Chondrocyte (in vitro differentiated cells): Measurements from ENCODE around the gene NRIP2. TPM values are rescaled to one million over a fixed set of nuclear protein-coding genes. Genes with fewer than 3 reads are reported as not detected.
A peak's percentile ranks its signal among the peaks of the same experiment; 100 is the strongest.

Experiments used
- DNase-seq: peaks from one replicate; pipeline ENCODE4 v3.0.0; 2021; ENCODE audit warnings: mixed read lengths, low spot score
- H3K27ac Mint-ChIP-seq: one replicate; pipeline ENCODE4 v1.8.0; 2021; ENCODE audit warnings: mild to moderate bottlenecking, moderate library complexity, mixed read lengths; ENCODE audit not compliant: unreplicated experiment
- H3K27me3 Mint-ChIP-seq: 2 replicates; pipeline ENCODE4 v1.8.0; 2021; ENCODE audit warnings: low read depth, mixed read lengths
- H3K36me3 Mint-ChIP-seq: 2 replicates; pipeline ENCODE4 v1.8.0; 2021; ENCODE audit warnings: low read depth, mixed read lengths
- H3K4me1 Mint-ChIP-seq: 2 replicates; pipeline ENCODE4 v1.8.0; 2021; ENCODE audit warnings: low read depth, mild to moderate bottlenecking, mixed read lengths
- H3K4me3 Mint-ChIP-seq: one replicate; pipeline ENCODE4 v1.8.0; 2021; ENCODE audit warnings: mild to moderate bottlenecking, moderate library complexity, mixed read lengths; ENCODE audit not compliant: unreplicated experiment
- H3K9me3 Mint-ChIP-seq: 2 replicates; pipeline ENCODE4 v1.8.0; 2021; ENCODE audit warnings: low read depth, mixed read lengths
- long read RNA-seq: library from polyadenylated mRNA; stranded (forward); transcript quantifications from one replicate; pipeline ENCODE4 v2.0.0, GENCODE V29; 2021
- total RNA-seq: library from RNA; stranded (reverse); gene quantifications from 3 replicates; pipeline ENCODE4 v1.2.1, GENCODE V29; 2021
- TF ChIP-seq, protein P1 (sequence below): fragments of 200-600 bp; sonication (generic); IDR thresholded peaks from 2 replicates; pipeline ENCODE4 v1.5.0; 2021; ENCODE audit warnings: antibody characterized with exemption, mild to moderate bottlenecking, moderate library complexity

NRIP2 gene, protein sequence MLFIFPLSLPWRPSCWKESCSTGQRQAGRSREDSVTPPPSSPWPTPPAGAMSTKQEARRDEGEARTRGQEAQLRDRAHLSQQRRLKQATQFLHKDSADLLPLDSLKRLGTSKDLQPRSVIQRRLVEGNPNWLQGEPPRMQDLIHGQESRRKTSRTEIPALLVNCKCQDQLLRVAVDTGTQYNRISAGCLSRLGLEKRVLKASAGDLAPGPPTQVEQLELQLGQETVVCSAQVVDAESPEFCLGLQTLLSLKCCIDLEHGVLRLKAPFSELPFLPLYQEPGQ
- 0.25 to 0.92 TPM in 2 of 3 replicates, not detected in the other for total RNA-seq
- long read RNA-seq, partial matches to known transcripts, result 1 of 1 reads
- long read RNA-seq, other reads (novel, unspliced or antisense), result 0 of 1 reads

DNA sequence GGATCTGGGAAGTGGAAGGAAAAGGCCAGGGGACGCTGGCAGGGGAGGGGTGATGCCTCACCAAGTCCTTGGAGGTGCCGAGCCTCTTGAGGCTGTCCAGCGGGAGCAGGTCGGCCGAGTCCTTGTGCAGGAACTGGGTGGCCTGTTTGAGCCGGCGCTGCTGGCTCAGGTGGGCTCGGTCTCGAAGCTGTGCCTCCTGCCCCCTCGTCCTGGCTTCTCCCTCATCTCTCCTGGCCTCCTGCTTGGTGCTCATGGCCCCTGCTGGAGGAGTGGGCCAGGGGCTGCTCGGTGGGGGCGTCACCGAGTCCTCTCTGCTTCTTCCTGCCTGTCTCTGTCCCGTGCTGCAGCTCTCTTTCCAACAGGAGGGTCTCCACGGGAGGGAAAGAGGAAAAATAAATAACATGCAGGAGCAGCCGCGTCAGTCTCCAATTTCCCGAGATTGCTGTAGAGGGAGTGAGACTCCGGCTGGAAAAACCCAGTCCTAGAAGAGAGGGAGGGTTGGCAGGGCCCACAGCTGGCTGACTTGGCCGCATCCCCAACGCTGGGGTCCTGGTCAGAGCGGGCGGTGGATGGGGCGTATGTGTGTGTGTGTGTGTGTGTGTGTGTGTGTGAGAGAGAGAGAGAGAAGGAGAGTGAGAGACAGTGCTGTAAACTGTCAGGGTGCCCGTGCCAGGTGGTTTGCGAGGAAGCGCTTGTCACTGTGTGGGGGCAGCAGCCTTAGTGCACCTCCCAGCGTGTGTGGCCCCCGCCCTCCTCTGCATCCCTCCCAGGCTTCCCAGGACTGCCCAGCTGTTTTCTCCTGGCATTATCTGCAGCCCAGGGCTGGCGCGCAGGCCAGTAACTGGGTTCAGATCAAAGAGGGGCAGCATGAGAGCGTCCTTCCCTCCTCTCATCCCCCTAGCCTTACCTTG is at the start of gene NRIP2:
TSS of gene NRIP2 (minus strand) at position 455 of the 911 bp plus-strand sequence. CDS start at position 403, 52 bp downstream.
- peaks cover 26% of the 10 kb centered on the region for H3K4me1 Mint-ChIP-seq
- TF ChIP-seq, protein P1, sequence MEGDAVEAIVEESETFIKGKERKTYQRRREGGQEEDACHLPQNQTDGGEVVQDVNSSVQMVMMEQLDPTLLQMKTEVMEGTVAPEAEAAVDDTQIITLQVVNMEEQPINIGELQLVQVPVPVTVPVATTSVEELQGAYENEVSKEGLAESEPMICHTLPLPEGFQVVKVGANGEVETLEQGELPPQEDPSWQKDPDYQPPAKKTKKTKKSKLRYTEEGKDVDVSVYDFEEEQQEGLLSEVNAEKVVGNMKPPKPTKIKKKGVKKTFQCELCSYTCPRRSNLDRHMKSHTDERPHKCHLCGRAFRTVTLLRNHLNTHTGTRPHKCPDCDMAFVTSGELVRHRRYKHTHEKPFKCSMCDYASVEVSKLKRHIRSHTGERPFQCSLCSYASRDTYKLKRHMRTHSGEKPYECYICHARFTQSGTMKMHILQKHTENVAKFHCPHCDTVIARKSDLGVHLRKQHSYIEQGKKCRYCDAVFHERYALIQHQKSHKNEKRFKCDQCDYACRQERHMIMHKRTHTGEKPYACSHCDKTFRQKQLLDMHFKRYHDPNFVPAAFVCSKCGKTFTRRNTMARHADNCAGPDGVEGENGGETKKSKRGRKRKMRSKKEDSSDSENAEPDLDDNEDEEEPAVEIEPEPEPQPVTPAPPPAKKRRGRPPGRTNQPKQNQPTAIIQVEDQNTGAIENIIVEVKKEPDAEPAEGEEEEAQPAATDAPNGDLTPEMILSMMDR, result peak; percentile 53
- peaks cover 7% of the 10 kb centered on the region for H3K36me3 Mint-ChIP-seq
- H3K4me3 Mint-ChIP-seq, result peak within 1 kb of the TSS; percentile 49
- H3K9me3 Mint-ChIP-seq, result no peaks in the 10 kb centered on the region
- no peaks in the 10 kb centered on the region for H3K27me3 Mint-ChIP-seq
- no peak for DNase-seq
- H3K27ac Mint-ChIP-seq, result peak within 1 kb of the TSS; percentile 74

DNA sequence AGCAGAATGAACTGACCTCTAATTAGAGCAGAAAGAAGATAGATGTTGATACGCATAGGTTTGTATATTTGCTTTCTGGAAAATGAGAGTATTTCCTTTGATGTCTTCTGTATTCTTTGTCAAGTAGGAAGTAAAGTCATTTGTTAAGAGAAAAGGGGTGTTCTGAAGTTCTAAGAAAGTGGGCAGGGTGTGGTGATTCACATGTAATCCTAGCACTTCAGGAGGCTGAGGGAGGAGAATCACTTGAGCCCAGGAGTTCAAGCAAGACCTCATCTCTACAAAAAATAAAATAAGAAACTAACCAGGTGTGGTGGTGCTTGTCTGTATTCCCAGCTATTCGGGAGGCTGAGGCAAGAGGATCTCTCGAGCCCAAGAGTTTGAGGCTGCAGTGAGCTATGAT is 45.0 kb upstream of the NRIP2 start:
- no peaks in the 10 kb centered on the region for H3K27me3 Mint-ChIP-seq
- no peak overlapping the region for H3K4me3 Mint-ChIP-seq
- H3K27ac Mint-ChIP-seq, result no peak overlapping the region

DNA sequence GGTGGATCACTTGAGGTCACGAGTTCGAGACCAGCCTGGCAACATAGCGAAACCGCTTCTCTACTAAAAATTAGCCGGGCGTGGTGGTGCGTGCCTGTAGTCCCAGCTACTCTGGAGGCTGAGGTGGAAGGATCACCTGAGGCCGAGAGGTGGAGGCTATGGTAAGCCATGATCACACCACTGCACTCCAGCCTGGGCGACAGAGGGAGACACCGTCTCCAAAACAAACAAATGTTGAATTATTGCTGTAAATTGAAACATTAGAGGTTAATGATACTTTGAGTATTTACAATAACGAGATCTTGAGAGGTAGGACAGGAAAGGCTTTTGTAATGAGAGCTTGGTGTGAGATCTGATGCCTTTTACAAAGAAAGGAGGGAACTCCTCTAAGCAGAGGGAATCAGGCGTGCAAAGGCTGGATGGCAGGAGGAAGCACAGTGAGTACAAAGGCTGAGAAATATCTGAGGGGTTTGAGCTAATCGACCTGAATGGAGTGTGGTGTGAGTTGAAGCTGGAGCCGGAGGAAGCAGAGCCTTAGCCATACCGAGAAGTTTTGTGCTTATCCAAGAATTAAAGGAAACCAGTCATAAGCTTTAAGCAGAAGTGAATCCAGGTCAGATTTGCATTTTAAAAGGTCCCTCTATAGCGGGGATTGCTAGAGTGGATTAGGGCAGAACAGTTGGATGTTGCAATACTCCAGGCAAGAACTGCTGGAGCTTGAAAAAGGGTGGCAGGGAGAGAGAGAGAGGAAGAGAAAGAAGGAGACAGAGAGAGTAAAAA is 43.3 kb upstream of the NRIP2 start:
- TF ChIP-seq, protein P1, result peak; percentile 42
- H3K27me3 Mint-ChIP-seq, result no peaks in the 10 kb centered on the region
- DNase-seq, result peak; percentile 32
- no peaks in the 10 kb centered on the region for H3K36me3 Mint-ChIP-seq
- peaks cover 21% of the 10 kb centered on the region for H3K4me1 Mint-ChIP-seq
- no peaks in the 10 kb centered on the region for H3K9me3 Mint-ChIP-seq
- peak overlapping the region; percentile 97 for H3K27ac Mint-ChIP-seq
- H3K4me3 Mint-ChIP-seq, result peak overlapping the region; percentile 95

More for the DNA sequence above, 45.0 kb upstream of the NRIP2 start:
- no peaks in the 10 kb centered on the region for H3K9me3 Mint-ChIP-seq
- TF ChIP-seq, protein P1, result no peak
- DNase-seq, result no peak
- H3K4me1 Mint-ChIP-seq, result peaks cover 21% of the 10 kb centered on the region
- no peaks in the 10 kb centered on the region for H3K36me3 Mint-ChIP-seq

DNA sequence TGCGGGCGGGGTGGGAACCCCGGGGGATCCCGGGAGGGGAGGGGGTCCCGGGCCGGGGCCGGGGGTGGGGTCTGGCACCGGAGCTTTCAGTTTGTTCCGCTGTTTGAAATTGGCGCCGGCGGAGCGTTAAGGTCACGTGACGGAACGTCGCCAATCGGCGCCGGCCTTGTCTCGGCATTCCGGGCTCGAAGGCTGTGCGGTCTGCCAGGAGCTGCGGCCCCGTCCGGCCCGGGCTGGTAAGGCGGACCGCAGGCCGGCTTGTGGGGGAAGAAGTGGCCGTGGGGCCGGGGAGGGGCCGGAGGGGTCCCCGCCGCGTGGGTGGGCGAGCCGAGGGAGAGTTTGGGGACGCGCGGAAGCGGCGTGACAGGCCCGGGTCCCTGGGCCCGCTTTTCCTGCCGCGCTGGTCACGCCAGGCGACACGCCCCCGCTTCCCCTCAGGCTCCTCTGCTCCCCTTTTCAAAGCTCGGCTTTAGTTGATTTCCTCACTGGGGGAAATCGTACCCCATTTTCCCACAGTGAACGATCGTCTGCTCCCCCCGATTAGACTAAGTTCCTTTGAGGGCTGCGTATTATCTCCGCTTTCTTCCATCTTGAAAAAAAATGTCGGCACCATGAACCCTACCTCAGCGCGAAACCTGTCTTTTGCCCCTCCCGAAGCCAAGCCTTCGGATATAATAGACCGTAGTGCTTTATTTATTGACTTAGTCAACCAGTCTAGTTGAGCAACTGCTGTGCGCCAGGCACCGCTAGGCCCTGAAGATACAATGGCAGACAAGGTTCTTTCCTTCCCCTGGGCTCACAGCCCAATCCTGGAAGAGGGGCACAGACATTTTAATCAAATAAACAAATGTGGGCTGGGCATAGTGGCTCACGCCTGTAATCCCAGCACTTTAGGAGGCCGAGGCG is 42.5 kb upstream of the NRIP2 start, which contains the start of the genes FOXM1 and RHNO1:
TSS of gene FOXM1 (minus strand) at position 128 of the 906 bp plus-strand sequence. CDS start 2,696 bp downstream, outside the sequence.
TSS of gene RHNO1 (plus strand) at position 177 of the 906 bp plus-strand sequence. CDS start 8,144 bp downstream, outside the sequence.
- no peaks in the 10 kb centered on the region for H3K27me3 Mint-ChIP-seq
- TF ChIP-seq, protein P1, result peak; percentile 27
- DNase-seq, result peak; percentile 94
- peak within 1 kb of the TSS; percentile 95 for H3K4me3 Mint-ChIP-seq
- H3K4me1 Mint-ChIP-seq, result peaks cover 21% of the 10 kb centered on the region
- H3K9me3 Mint-ChIP-seq, result no peaks in the 10 kb centered on the region
- H3K36me3 Mint-ChIP-seq, result no peaks in the 10 kb centered on the region
- peak within 1 kb of the TSS; percentile 97 for H3K27ac Mint-ChIP-seq
